ENCODE measurements around the gene NRDC.

GRCh38 chr1:51850420-51851223 is 27.9 kb downstream of the NRDC start:
- no peak for TF ChIP-seq EZH2phosphoT487 (IDR thresholded peaks at IDR 0.05; ENCODE audit: borderline replicate concordance)
- TF ChIP-seq, protein P1, sequence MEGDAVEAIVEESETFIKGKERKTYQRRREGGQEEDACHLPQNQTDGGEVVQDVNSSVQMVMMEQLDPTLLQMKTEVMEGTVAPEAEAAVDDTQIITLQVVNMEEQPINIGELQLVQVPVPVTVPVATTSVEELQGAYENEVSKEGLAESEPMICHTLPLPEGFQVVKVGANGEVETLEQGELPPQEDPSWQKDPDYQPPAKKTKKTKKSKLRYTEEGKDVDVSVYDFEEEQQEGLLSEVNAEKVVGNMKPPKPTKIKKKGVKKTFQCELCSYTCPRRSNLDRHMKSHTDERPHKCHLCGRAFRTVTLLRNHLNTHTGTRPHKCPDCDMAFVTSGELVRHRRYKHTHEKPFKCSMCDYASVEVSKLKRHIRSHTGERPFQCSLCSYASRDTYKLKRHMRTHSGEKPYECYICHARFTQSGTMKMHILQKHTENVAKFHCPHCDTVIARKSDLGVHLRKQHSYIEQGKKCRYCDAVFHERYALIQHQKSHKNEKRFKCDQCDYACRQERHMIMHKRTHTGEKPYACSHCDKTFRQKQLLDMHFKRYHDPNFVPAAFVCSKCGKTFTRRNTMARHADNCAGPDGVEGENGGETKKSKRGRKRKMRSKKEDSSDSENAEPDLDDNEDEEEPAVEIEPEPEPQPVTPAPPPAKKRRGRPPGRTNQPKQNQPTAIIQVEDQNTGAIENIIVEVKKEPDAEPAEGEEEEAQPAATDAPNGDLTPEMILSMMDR (conservative IDR thresholded peaks at IDR 0.05; ENCODE audit: low read length) = no peak
